SH-SY5Y (cell line): ENCODE data around the gene TFPI2.

Experiments used
- GATA2 ChIP-seq: IDR thresholded peaks from 2 replicates; pipeline ENCODE4 v1.6.1; 2011; ENCODE audit warnings: mild to moderate bottlenecking, low read depth, low read length
- GATA3 ChIP-seq: IDR thresholded peaks from 2 replicates; pipeline ENCODE4 v1.6.1; 2011; ENCODE audit warnings: low read depth, mild to moderate bottlenecking, low read length, moderate library complexity

GRCh38 chr7:93914581-93915066 is 24.1 kb upstream of the TFPI2 start:
- TF ChIP-seq GATA3 (no peak), GATA2 (no peak)
